Psoas muscle (tissue), 8 donors: ENCODE data around the gene DTX4. TPM values are rescaled to one million over a fixed set of nuclear protein-coding genes. Genes with fewer than 3 reads are reported as not detected.

Experiments used
- ATAC-seq, 4 donors: fragments of 200-7000 bp; cut with Tn5 transposase; one replicate each; pipeline ENCODE4 v1.9.1; 2020; ENCODE audit warnings: moderate library complexity in 3 of 4, mild to moderate bottlenecking in 2 of 4
- DNase-seq, 2 donors: peaks; one replicate each; pipeline ENCODE4 v3.0.0-alpha.2; 2020
- H3K27ac ChIP-seq: fragments of 200-600 bp; one replicate; pipeline ENCODE4 v1.8.0; 2022
- H3K27me3 ChIP-seq, 3 donors: fragments of 200-600 bp in 1 of 3; one replicate each; pipeline versions ENCODE4 v1.6.1 to v1.8.0; 2013 to 2022; ENCODE audit warnings: low read length in 2 of 3, mild to moderate bottlenecking in 2 of 3, moderate library complexity in 1 of 3; ENCODE audit not compliant: insufficient read depth in 3 of 3
- H3K36me3 ChIP-seq, 2 donors: fragments of 200-600 bp in 1 of 2; one replicate each; pipeline versions ENCODE4 v1.6.1 to v1.8.0; 2013 to 2022; ENCODE audit warnings: low read depth in 1 of 2, mild to moderate bottlenecking in 1 of 2, moderate library complexity in 1 of 2; ENCODE audit not compliant: insufficient read depth in 1 of 2
- H3K4me1 ChIP-seq: fragments of 200-600 bp; one replicate; pipeline ENCODE4 v1.8.0; 2022
- H3K4me3 ChIP-seq: fragments of 200-600 bp; one replicate; pipeline ENCODE4 v1.8.0; 2022; ENCODE audit warnings: mild to moderate bottlenecking
- H3K9me3 ChIP-seq: fragments of 200-600 bp; one replicate; pipeline ENCODE4 v1.8.0; 2022
- WGBS, 3 donors: extraction: QIAGEN DNeasy Blood & Tissue Kit; methylation state at CpG; one replicate each; pipeline versions ENCODE4 v1.1.6 to v1.1.7; 2013; 5-methylcytosine and 5-hydroxymethylcytosine counted together
- intact Hi-C, 2 donors: fragments of 100-400 bp; cut with DNase I; formaldehyde crosslinking; loops; one replicate each; pipeline versions ENCODE4 v1.11.0 to v1.14.2; 2022
- polyA plus RNA-seq, 3 donors: library from polyadenylated mRNA; stranded (reverse); fragments of 200-250 nt; gene quantifications; one replicate each; pipeline ENCODE4 v1.2.3, GENCODE V29; 2013
- total RNA-seq, 4 donors: library from RNA; stranded (reverse); fragmentation: NEBNext Ultra II Directional in 2 of 4; extraction: Animal tissue kit (Norgen Biotek cat#: 25700) in 2 of 4; gene quantifications; one replicate each; pipeline versions ENCODE4 v1.2.1 to v1.2.4, GENCODE V29; 2021 to 2023
- TF ChIP-seq, protein P1 (sequence below): fragments of 200-600 bp; IDR thresholded peaks from one replicate; pipeline ENCODE4 v1.8.0; 2022; ENCODE audit warnings: antibody characterized with exemption
- donor health status: healthy with polysubstance abuse.
- donor health status: DM: no; HTN: no; CAD: no; lungs with moderate emphysema.
- donor health status: Bipolar disorder and iron deficiency.
- donor health status: healthy.
- donor health status: DM: yes; HTN: yes; CAD: no.
- donor health status: DM: no; HTN: no; CAD: no.
- donor health status: DM: no; HTN: no; CAD: no.
- donor health status: DM: yes; HTN: yes; CAD: no.

Gene DTX4
- total and polyA plus RNA-seq, 7 donors, result 0.46 to 2.7 (median 1.2) TPM

- no peaks in the 10 kb centered on the region for H3K9me3 ChIP-seq
- no peaks in the 10 kb centered on the region for H3K36me3 ChIP-seq
- intact Hi-C loops, result loop anchor here (5.0 to 10.0 kb wide), 4 partner anchors 33 to 500 kb away; partner anchors contain the start of gene OR5A2 (in 1 of the 2)
- H3K27me3 ChIP-seq, result peaks cover 0 to 27% (median 4%) of the 10 kb centered on the region in 3 donors
- ATAC-seq, result no peak
- no peak overlapping the region for H3K4me3 ChIP-seq
- no peaks in the 10 kb centered on the region for H3K4me1 ChIP-seq
- WGBS, 3 donors, result 55 to 73% (median 62%) methylated on average over 7 of the region's 7 CpGs
- TF ChIP-seq, protein P1, sequence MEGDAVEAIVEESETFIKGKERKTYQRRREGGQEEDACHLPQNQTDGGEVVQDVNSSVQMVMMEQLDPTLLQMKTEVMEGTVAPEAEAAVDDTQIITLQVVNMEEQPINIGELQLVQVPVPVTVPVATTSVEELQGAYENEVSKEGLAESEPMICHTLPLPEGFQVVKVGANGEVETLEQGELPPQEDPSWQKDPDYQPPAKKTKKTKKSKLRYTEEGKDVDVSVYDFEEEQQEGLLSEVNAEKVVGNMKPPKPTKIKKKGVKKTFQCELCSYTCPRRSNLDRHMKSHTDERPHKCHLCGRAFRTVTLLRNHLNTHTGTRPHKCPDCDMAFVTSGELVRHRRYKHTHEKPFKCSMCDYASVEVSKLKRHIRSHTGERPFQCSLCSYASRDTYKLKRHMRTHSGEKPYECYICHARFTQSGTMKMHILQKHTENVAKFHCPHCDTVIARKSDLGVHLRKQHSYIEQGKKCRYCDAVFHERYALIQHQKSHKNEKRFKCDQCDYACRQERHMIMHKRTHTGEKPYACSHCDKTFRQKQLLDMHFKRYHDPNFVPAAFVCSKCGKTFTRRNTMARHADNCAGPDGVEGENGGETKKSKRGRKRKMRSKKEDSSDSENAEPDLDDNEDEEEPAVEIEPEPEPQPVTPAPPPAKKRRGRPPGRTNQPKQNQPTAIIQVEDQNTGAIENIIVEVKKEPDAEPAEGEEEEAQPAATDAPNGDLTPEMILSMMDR, result no peak
- no peak overlapping the region for H3K27ac ChIP-seq
- DNase-seq, result no peak
Observed at GRCh38 chr11:59174664-59175033, 2.7 kb downstream of the DTX4 start.

GRCh38 chr11:59175091-59175501, 3.2 kb downstream of the DTX4 start:
- no peak overlapping the region for H3K4me3 ChIP-seq
- intact Hi-C loops, result loop anchor here in 1 of 2 donors (10.0 kb wide), 2 partner anchors 250 to 500 kb away; partner anchors contain the start of gene OR5A2
- TF ChIP-seq, protein P1, result no peak
- 46 to 58% (median 46%) methylated on average over 4 of the region's 4 CpGs for WGBS, 3 donors
- ATAC-seq, result no peak
- no peaks in the 10 kb centered on the region for H3K36me3 ChIP-seq
- peaks cover 0 to 27% (median 4%) of the 10 kb centered on the region in 3 donors for H3K27me3 ChIP-seq
- DNase-seq, result no peak
- H3K9me3 ChIP-seq, result no peaks in the 10 kb centered on the region
- H3K4me1 ChIP-seq, result no peaks in the 10 kb centered on the region
- H3K27ac ChIP-seq, result no peak overlapping the region

DNA sequence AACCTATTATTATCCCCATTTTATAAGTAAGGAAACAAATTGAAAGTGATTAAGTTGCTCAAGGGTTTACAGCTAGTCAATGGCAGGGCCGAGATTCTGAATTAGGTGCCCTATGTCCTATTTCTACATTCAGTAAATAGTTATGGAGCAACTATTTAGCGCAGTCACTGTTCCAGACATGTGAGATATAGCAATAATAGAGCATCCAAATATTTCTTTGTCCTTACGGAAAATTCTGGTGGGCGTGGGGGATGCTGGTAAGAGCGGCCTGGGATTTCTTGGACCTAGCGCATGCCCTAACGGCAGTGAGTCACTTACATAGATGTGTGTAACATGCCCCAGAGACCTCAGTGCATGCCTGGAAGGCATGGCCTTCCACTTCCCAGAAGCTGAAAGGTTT, 4.4 kb downstream of the DTX4 start:
- DNase-seq (no peak), ATAC-seq (no peak)
- Histone ChIP-seq H3K9me3 (no peaks in the 10 kb centered on the region), H3K36me3 (no peaks in the 10 kb centered on the region), H3K27ac (no peak overlapping the region), H3K4me3 (no peak overlapping the region), H3K27me3 (peaks cover 0 to 27% (median 4%) of the 10 kb centered on the region in 3 donors), H3K4me1 (no peaks in the 10 kb centered on the region)
- WGBS, 3 donors, result 67 to 81% (median 75%) methylated on average over 7 of the region's 7 CpGs
- TF ChIP-seq, protein P1, result no peak
- intact Hi-C loops, result loop anchor here in 1 of 2 donors (10.0 kb wide), 2 partner anchors 248 to 498 kb away; partner anchors contain the start of gene OR5A2

DNA sequence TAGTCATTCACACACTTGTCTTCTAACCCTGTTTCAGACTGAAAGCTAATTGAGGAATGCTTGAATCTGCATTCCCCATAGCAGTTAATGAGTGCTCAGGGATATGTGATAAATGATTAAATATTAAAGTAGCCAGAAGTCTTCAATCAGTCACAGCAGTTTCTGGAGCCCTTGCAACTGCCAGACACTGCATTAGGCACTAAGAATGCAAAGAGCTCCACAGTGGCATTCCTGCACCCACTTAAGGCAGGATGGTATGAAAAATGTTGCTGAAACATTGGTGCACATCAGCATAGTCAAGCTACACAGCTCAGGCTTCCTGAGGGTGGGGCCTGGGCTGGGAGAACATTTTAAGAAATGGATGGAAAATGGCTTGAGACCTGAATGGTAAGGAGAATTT, 6.5 kb downstream of the DTX4 start:
- no peaks in the 10 kb centered on the region for H3K4me1 ChIP-seq
- H3K27me3 ChIP-seq, result peaks cover 0 to 13% (median 2%) of the 10 kb centered on the region in 3 donors
- H3K36me3 ChIP-seq, result no peaks in the 10 kb centered on the region
- TF ChIP-seq, protein P1, result no peak
- intact Hi-C loops, result loop anchor here in 1 of 2 donors (10.0 kb wide), 2 partner anchors 246 to 496 kb away; partner anchors contain the start of gene OR5A2
- H3K27ac ChIP-seq, result no peak overlapping the region
- no peak overlapping the region for H3K4me3 ChIP-seq
- ATAC-seq (no peak), DNase-seq (no peak)
- H3K9me3 ChIP-seq, result no peaks in the 10 kb centered on the region

- DNase-seq (no peak), ATAC-seq (no peak)
- peaks cover 0 to 6% (median 0%) of the 10 kb centered on the region in 3 donors for H3K27me3 ChIP-seq
- H3K4me3 ChIP-seq, result no peak overlapping the region
- 79 to 93% (median 82%) methylated on average over 2 of the region's 2 CpGs for WGBS, 3 donors
- no peaks in the 10 kb centered on the region for H3K9me3 ChIP-seq
- H3K27ac ChIP-seq, result no peak overlapping the region
- H3K36me3 ChIP-seq, result no peaks in the 10 kb centered on the region
- TF ChIP-seq, protein P1, result no peak
- intact Hi-C loops, result loop anchor here in 1 of 2 donors (10.0 kb wide), 2 partner anchors 246 to 496 kb away; partner anchors contain the start of gene OR5A2
- no peaks in the 10 kb centered on the region for H3K4me1 ChIP-seq
Observed at GRCh38 chr11:59179121-59179520, 7.2 kb downstream of the DTX4 start.
